Measurements from ENCODE around the gene CCDC138. TPM values are rescaled to one million over a fixed set of nuclear protein-coding genes. Genes with fewer than 3 reads are reported as not detected.

The CCDC138 gene
- total RNA-seq, 1 experiment from 2014 or later = 14.9 TPM

- TF ChIP-seq, protein P1, sequence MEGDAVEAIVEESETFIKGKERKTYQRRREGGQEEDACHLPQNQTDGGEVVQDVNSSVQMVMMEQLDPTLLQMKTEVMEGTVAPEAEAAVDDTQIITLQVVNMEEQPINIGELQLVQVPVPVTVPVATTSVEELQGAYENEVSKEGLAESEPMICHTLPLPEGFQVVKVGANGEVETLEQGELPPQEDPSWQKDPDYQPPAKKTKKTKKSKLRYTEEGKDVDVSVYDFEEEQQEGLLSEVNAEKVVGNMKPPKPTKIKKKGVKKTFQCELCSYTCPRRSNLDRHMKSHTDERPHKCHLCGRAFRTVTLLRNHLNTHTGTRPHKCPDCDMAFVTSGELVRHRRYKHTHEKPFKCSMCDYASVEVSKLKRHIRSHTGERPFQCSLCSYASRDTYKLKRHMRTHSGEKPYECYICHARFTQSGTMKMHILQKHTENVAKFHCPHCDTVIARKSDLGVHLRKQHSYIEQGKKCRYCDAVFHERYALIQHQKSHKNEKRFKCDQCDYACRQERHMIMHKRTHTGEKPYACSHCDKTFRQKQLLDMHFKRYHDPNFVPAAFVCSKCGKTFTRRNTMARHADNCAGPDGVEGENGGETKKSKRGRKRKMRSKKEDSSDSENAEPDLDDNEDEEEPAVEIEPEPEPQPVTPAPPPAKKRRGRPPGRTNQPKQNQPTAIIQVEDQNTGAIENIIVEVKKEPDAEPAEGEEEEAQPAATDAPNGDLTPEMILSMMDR (IDR thresholded peaks at IDR 0.05; ENCODE audit: insufficient read depth in 1 of 2, low read depth in 1 of 2, low read length in 1 of 2, severe bottlenecking in 1 of 2, unreplicated experiment in 1 of 2) = no peak
- no peaks in the 10 kb centered on the region for H3K27me3 ChIP-seq (replicated peaks; ENCODE audit: control insufficient read depth, insufficient read depth, low read length)
- no peak overlapping the region for H3K4me3 Mint-ChIP-seq (ENCODE audit: unreplicated experiment)
- peaks cover 6% of the 10 kb centered on the region for H3K36me3 Mint-ChIP-seq (ENCODE audit: insufficient read depth, unreplicated experiment)
- H3K27me3 Mint-ChIP-seq (ENCODE audit: insufficient read depth, unreplicated experiment) = no peaks in the 10 kb centered on the region
- H3K4me3 ChIP-seq (ENCODE audit: low read depth, low read length) = no peak overlapping the region
- ChIA-PET CTCF (no interaction called here), POLR2A (no interaction called here)
- intact Hi-C loops (cut with micrococcal nuclease; ENCODE audit: unreplicated experiment) = no loop called here
- peaks cover 10% of the 10 kb centered on the region; the same call in 1 of the 2 replicates for H3K9me3 ChIP-seq
- no peak overlapping the region for H3K27ac Mint-ChIP-seq (ENCODE audit: unreplicated experiment)
- DNase-seq = no peak
- no peaks in the 10 kb centered on the region; the same call in 1 of the 2 replicates for H3K36me3 ChIP-seq (ENCODE audit: control insufficient read depth, insufficient read depth, low read length)
- BruUV-seq (replicated peaks) = no TSS peak
- peaks cover 9% of the 10 kb centered on the region for H3K4me1 Mint-ChIP-seq (ENCODE audit: low read depth, unreplicated experiment)
- peaks cover 13% of the 10 kb centered on the region for H3K9me3 Mint-ChIP-seq (ENCODE audit: unreplicated experiment)
- peaks cover 5% of the 10 kb centered on the region; the same call in 1 of the 2 replicates for H3K4me1 ChIP-seq
Measured at GRCh38 chr2:108834620-108835019, 48.0 kb downstream of the CCDC138 start.

DNA sequence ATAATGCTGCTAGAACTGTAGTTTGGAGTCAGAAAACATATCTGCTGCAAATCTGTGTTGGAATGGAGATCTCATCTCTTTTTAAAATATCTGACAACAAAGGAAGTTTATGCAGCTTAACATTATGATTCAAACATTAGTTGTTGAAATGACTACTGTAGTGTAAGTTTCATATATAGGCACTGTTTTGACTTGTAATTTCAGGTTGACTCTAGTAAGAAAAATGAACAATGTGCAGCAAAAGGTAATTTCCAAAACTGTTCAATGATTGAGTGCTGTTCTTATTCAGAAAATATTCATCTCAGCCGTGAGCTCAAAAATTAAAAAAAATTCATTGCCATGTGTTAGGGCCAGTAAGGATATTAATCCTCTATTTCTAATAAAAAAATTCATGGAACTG is 48.5 kb downstream of the CCDC138 start:
- no peak overlapping the region for H3K4me3 ChIP-seq (ENCODE audit: low read depth, low read length)
- no TSS peak for BruUV-seq (replicated peaks)
- Mint-ChIP-seq H3K9me3 (ENCODE audit: unreplicated experiment) (peaks cover 17% of the 10 kb centered on the region), H3K4me3 (ENCODE audit: unreplicated experiment) (no peak overlapping the region), H3K4me1 (ENCODE audit: low read depth, unreplicated experiment) (peaks cover 9% of the 10 kb centered on the region), H3K36me3 (ENCODE audit: insufficient read depth, unreplicated experiment) (peaks cover 3% of the 10 kb centered on the region), H3K27ac (ENCODE audit: unreplicated experiment) (no peak overlapping the region), H3K27me3 (ENCODE audit: insufficient read depth, unreplicated experiment) (no peaks in the 10 kb centered on the region)
- intact Hi-C loops (cut with micrococcal nuclease; ENCODE audit: unreplicated experiment) = no loop called here
- TF ChIP-seq, protein P1 (IDR thresholded peaks at IDR 0.05; ENCODE audit: insufficient read depth in 1 of 2, low read depth in 1 of 2, low read length in 1 of 2, severe bottlenecking in 1 of 2, unreplicated experiment in 1 of 2) = no peak
- ChIA-PET POLR2A (no interaction called here), CTCF (no interaction called here)
- no peak for DNase-seq
- peaks cover 10% of the 10 kb centered on the region; the same call in 1 of the 2 replicates for H3K9me3 ChIP-seq
- no peaks in the 10 kb centered on the region for H3K27me3 ChIP-seq (replicated peaks; ENCODE audit: control insufficient read depth, insufficient read depth, low read length)
- peaks cover 5% of the 10 kb centered on the region; the same call in 1 of the 2 replicates for H3K4me1 ChIP-seq
- no peaks in the 10 kb centered on the region; the same call in 1 of the 2 replicates for H3K36me3 ChIP-seq (ENCODE audit: control insufficient read depth, insufficient read depth, low read length)

GRCh38 chr2:108837198-108837597 is 50.6 kb downstream of the CCDC138 start:
- Mint-ChIP-seq H3K27me3 (ENCODE audit: insufficient read depth, unreplicated experiment) (no peaks in the 10 kb centered on the region), H3K9me3 (ENCODE audit: unreplicated experiment) (peaks cover 37% of the 10 kb centered on the region), H3K4me1 (ENCODE audit: low read depth, unreplicated experiment) (peaks cover 9% of the 10 kb centered on the region), H3K27ac (ENCODE audit: unreplicated experiment) (no peak overlapping the region), H3K4me3 (ENCODE audit: unreplicated experiment) (no peak overlapping the region), H3K36me3 (ENCODE audit: insufficient read depth, unreplicated experiment) (peaks cover under 1% of the 10 kb centered on the region)
- ChIA-PET POLR2A (no interaction called here), CTCF (no interaction called here)
- BruUV-seq (replicated peaks) = no TSS peak
- Histone ChIP-seq H3K27me3 (replicated peaks; ENCODE audit: control insufficient read depth, insufficient read depth, low read length) (no peaks in the 10 kb centered on the region), H3K4me3 (ENCODE audit: low read depth, low read length) (no peak overlapping the region), H3K4me1 (peaks cover 5% of the 10 kb centered on the region; the same call in 1 of the 2 replicates), H3K9me3 (peaks cover 18% of the 10 kb centered on the region; the same call in 1 of the 2 replicates), H3K36me3 (ENCODE audit: control insufficient read depth, insufficient read depth, low read length) (no peaks in the 10 kb centered on the region; the same call in 1 of the 2 replicates)
- TF ChIP-seq, protein P1 (IDR thresholded peaks at IDR 0.05; ENCODE audit: insufficient read depth in 1 of 2, low read depth in 1 of 2, low read length in 1 of 2, severe bottlenecking in 1 of 2, unreplicated experiment in 1 of 2) = no peak
- intact Hi-C loops (cut with micrococcal nuclease; ENCODE audit: unreplicated experiment) = no loop called here
- DNase-seq = no peak
